Head of caudate nucleus (tissue), 42 donors: ENCODE results near the gene CT47B1.
"Not testable (repeated sequence)": the region's sequence is repeated elsewhere in the genome, so short reads cannot be mapped to it uniquely, and the experiment has no call there.

Source experiments
- DNase-seq, 42 donors: peaks; one replicate each; pipeline versions ENCODE4 v3.0.0 to v3.0.0-alpha.2; 2020 to 2021; ENCODE audit warnings: mixed read lengths in 7 of 42
- intact Hi-C: fragments of 100-400 bp; cut with DNase I; formaldehyde crosslinking; loops from one replicate; pipeline ENCODE4 v1.15.0; 2022

Gene CT47B1

DNA sequence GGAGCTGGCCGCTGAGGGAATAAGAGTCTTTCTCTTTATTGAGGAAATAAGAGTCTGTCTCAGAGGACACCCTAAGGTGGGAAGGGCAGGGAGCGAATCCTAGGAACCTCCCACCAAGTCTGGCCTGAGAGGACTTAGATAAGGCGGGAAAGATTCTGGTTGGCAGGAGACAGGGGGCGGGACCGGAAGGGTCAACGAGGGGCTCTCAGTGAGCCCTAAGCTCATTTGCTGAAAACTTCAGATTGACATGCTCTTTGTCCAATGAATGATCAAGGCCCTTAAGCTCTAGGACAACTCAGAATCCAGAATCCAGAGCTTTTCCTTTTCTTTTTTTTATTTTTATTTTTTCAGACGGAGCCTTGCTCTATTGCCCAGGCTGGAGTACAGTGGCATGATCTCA lies at the start of gene CT47B1:
Gene CT47B1 (minus strand): TSS at position 101 of the 400 bp plus-strand sequence. CDS start 196 bp downstream, outside the sequence.
- intact Hi-C loops, DNase-seq: not testable (repeated sequence)

GRCh38 chrX:120874678-120875557 lies 748 bp downstream of the CT47B1 start:
- intact Hi-C loops = no loop called here
- DNase-seq = peak in 1 of 42 donors; percentile 1

DNA sequence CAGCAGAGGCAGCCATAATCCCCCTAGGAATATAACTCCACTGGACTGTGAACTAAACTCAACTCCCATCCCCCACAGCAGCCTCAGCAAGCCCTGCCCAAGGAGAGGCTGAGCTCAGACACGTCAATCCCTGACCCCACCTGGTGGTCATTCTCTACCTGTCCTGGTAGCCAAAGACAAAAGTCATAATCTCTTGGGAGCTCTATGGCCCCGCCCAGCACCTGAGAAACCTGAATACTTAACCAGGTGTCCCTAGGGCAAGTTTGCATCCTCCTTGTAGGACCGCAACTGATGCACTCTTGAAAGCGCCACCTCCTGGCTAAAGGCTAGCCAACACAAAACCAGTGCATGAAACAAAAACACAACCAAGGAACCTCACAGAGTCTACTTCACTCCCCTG lies 18.4 kb downstream of the CT47B1 start:
- intact Hi-C loops = no loop called here
- no peak for DNase-seq

DNA sequence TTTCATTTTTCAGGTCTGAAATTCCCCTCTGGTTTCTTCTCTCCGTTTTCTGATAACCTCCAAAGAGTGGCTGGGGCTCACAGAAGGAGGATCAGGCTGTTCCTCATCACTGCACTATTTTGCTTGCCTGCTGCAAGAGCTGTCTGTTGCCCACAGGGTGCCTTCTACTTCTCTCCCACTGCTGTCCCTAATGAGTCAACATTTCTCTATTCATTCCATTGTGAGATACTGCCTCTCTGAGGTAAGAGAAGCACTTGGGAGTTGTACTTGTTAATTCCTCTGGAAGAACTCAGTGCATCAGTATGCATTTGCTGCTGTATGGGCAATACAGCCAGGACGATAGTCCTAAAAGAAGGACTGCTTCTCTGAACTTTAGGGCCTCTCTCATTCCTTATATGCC lies 34.8 kb downstream of the CT47B1 start:
- intact Hi-C loops = no loop called here
- DNase-seq = no peak

DNA sequence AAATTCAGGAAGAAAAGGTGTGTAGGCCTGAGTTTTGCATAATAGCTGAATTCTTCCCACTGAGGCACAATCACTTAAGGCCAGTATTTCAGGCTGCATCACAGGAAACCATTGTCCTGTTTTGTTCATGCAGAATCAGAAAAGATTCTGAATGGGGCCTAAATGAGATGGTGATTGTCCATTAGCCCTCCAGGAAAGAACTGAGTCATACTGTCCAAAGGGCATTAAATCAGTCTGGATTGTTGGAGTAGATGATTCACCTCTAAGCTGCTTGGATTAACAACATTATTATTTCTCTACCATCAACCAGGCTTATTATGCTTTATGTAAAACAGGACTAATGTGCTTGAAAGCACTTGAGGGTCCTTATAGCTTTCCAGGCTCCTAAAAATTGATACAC lies 36.2 kb downstream of the CT47B1 start:
- intact Hi-C loops = no loop called here
- no peak for DNase-seq

GRCh38 chrX:120827213-120827612 lies 48.5 kb downstream of the CT47B1 start:
- DNase-seq, intact Hi-C loops: not testable (repeated sequence)

DNA sequence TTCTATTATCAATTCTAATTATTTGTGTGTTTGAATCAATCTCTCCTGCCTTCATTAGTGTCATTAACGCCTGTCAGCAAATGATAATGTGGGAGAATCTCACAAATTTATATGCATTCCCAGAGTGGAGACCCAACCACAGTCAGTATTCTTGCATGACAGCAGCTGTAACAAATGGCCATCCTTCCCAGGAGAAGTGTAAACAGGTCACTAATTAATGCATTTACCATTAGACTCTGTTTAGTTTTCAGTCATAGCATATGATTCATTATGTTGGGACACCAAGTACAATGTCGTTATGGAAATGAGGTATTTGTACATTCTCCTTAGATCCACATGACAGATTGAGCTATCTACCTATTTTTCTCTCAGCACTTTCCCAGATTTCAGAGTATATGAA lies 50.5 kb downstream of the CT47B1 start:
- intact Hi-C loops = no loop called here
- no peak for DNase-seq

GRCh38 chrX:120824021-120824420 lies 51.6 kb downstream of the CT47B1 start:
- intact Hi-C loops = no loop called here
- DNase-seq = no peak

DNA sequence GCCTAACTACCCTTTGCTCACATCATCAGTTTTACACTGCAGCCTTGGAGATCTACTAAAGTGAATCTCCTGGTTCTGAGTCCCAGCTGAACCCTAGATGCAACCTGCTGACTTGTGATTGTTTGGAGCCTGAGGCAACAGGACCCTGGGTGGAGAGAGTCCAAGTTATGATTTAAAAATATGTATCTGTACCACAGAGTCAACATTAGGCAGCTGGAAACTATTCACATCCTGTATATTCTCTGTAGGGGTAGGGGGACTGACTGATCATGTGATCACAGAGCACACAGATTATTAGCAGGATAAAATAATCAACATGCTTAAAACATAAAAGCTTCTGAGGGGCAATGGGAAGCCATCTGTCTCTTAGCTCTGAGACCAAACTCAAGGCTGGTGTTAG lies 52.1 kb downstream of the CT47B1 start:
- intact Hi-C loops = no loop called here

More for the DNA sequence above, 52.1 kb downstream of the CT47B1 start:
- DNase-seq = no peak
